Measurements from ENCODE around the gene FLT3.
"Not testable (repeated sequence)": the region's sequence is repeated elsewhere in the genome, so short reads cannot be mapped to it uniquely, and the experiment has no call there.

FLT3 gene

GRCh38 chr13:28099396-28100149 lies 803 bp downstream of the FLT3 start:
- no peak for DNase-seq

GRCh38 chr13:28097503-28097902 lies 2.9 kb downstream of the FLT3 start:
- no peak for DNase-seq

GRCh38 chr13:28094306-28094705 lies 6.1 kb downstream of the FLT3 start:
- DNase-seq: no peak

- DNase-seq: no peak
Measured at GRCh38 chr13:28093881-28094280, 6.5 kb downstream of the FLT3 start.

GRCh38 chr13:28092431-28092830 lies 7.9 kb downstream of the FLT3 start:
- DNase-seq: no peak

GRCh38 chr13:28089065-28089464 lies 11.3 kb downstream of the FLT3 start:
- DNase-seq: no peak

- not testable (repeated sequence) for DNase-seq
Measured at GRCh38 chr13:28077820-28078219, 22.6 kb downstream of the FLT3 start.

- DNase-seq: no peak
Measured at GRCh38 chr13:28077231-28077630, 23.1 kb downstream of the FLT3 start.

- no peak for DNase-seq
Measured at GRCh38 chr13:28071424-28071823, 29.0 kb downstream of the FLT3 start.

GRCh38 chr13:28067491-28067890 lies 32.9 kb downstream of the FLT3 start:
- DNase-seq: no peak

GRCh38 chr13:28058866-28059613 lies 41.3 kb downstream of the FLT3 start:
- no peak for DNase-seq

GRCh38 chr13:28056970-28057712 lies 43.2 kb downstream of the FLT3 start:
- DNase-seq: no peak

GRCh38 chr13:28056426-28056825 lies 44.0 kb downstream of the FLT3 start:
- no peak for DNase-seq

GRCh38 chr13:28055357-28055756 lies 45.0 kb downstream of the FLT3 start:
- DNase-seq: no peak

GRCh38 chr13:28052945-28053344 lies 47.4 kb downstream of the FLT3 start:
- no peak for DNase-seq

GRCh38 chr13:28049880-28050875 lies 50.2 kb downstream of the FLT3 start:
- DNase-seq: no peak

GRCh38 chr13:28049215-28049614 lies 51.2 kb downstream of the FLT3 start:
- no peak for DNase-seq

- DNase-seq: no peak
Measured at GRCh38 chr13:28048768-28049167, 51.6 kb downstream of the FLT3 start.

- no peak for DNase-seq
Measured at GRCh38 chr13:28047757-28048388, 52.5 kb downstream of the FLT3 start.

GRCh38 chr13:28046981-28047380 lies 53.4 kb downstream of the FLT3 start:
- no peak for DNase-seq

GRCh38 chr13:28045861-28046260 lies 54.5 kb downstream of the FLT3 start:
- DNase-seq: no peak

GRCh38 chr13:28044608-28045007 lies 55.8 kb downstream of the FLT3 start:
- DNase-seq: no peak

Data from NCI-H187 (cell line).